Gastrocnemius medialis (tissue), 4 donors: Measurements from ENCODE around the gene DUSP8. TPM values are rescaled to one million over a fixed set of nuclear protein-coding genes. Genes with fewer than 3 reads are reported as not detected.

Experiments used
- ATAC-seq, 2 donors: fragments of 150-250 bp; one replicate each; pipeline ENCODE4 v1.9.1; 2016
- DNase-seq, 2 donors: peaks; one replicate each; pipeline ENCODE4 v3.0.0-alpha.2; 2019
- H3K27ac ChIP-seq, 4 donors: fragments of 200-600 bp; sonication (generic); 1 replicate in 1 of 4; 2 replicates in 3 of 4; pipeline ENCODE4 v1.5.1; 2016 to 2018; ENCODE audit warnings: mild to moderate bottlenecking in 2 of 4, moderate library complexity in 1 of 4
- H3K27me3 ChIP-seq, 3 donors: fragments of 200-600 bp; sonication (generic) in 2 of 3; 1 replicate in 1 of 3; 2 replicates in 2 of 3; pipeline versions ENCODE4 v1.5.1 to v1.6.0; 2016 to 2019; ENCODE audit warnings: mild to moderate bottlenecking in 1 of 3, moderate library complexity in 1 of 3
- H3K36me3 ChIP-seq, 2 donors: fragments of 200-600 bp; sonication (generic) in 1 of 2; one replicate each; pipeline ENCODE4 v1.5.1; 2017 to 2018
- H3K4me1 ChIP-seq, 2 donors: fragments of 200-600 bp; sonication (generic) in 1 of 2; one replicate each; pipeline ENCODE4 v1.5.1; 2016 to 2017; ENCODE audit warnings: mild to moderate bottlenecking in 2 of 2
- H3K4me3 ChIP-seq, 4 donors: fragments of 200-600 bp; sonication (generic) in 3 of 4; 1 replicate in 1 of 4; 2 replicates in 3 of 4; pipeline ENCODE4 v1.5.1; 2016 to 2019; ENCODE audit warnings: mild to moderate bottlenecking in 2 of 4
- H3K9me3 ChIP-seq, 3 donors: fragments of 200-600 bp; sonication (generic) in 2 of 3; 1 replicate in 1 of 3; 2 replicates in 2 of 3; pipeline ENCODE4 v1.5.1; 2016 to 2019
- CTCF ChIP-seq, 5 experiments: fragments of 450-650 bp in 3 of 5; fragments of 200-600 bp in 2 of 5; sonication (generic) in 2 of 5; IDR thresholded peaks in 4 of 5; conservative IDR thresholded peaks in 1 of 5; 1 replicate in 4 of 5; 2 replicates in 1 of 5; pipeline ENCODE4 v1.5.1; 2016 to 2019; ENCODE audit warnings: antibody characterized with exemption in 5 of 5, mild to moderate bottlenecking in 3 of 5, moderate library complexity in 3 of 5
- POLR2A ChIP-seq, 2 donors: fragments of 450-650 bp; IDR thresholded peaks; one replicate each; pipeline ENCODE4 v1.6.1; 2017; ENCODE audit warnings: antibody characterized with exemption in 2 of 2, mild to moderate bottlenecking in 2 of 2, moderate library complexity in 2 of 2
- in situ Hi-C, 4 donors: fragments of 200-750 bp; cut with MboI; loops; one replicate each; pipeline versions ENCODE4 v1.15.0 to v1.8.0; 2017; ENCODE audit warnings: low sequenced_read_pairs in 4 of 4
- intact Hi-C: fragments of 100-400 bp; cut with DNase I; formaldehyde crosslinking; loops from one replicate; pipeline ENCODE4 v1.15.1; 2023; ENCODE audit warnings: low total_unique reads
- total RNA-seq, 4 donors: library from RNA; depleted of rRNA; stranded (reverse); fragments of >200 nt; gene quantifications; one replicate each; pipeline versions ENCODE4 v1.1.0 to v1.2.3, GENCODE V29; 2016

The DUSP8 gene
- total RNA-seq, 4 donors from 2014 or later = 2.6 to 25.9 (median 6.3) TPM

GRCh38 chr11:1540074-1540473 is 32.0 kb downstream of the DUSP8 start:
- no peak for TF ChIP-seq POLR2A (IDR thresholded peaks at IDR 0.05)
- TF ChIP-seq CTCF (IDR thresholded peaks at IDR 0.05 in 4 of 5, conservative IDR thresholded peaks at IDR 0.05 in 1 of 5) = no peak
- Histone ChIP-seq H3K27me3 (no peaks in the 10 kb centered on the region), H3K9me3 (no peaks in the 10 kb centered on the region), H3K4me1 (peaks cover 18 to 20% of the 10 kb centered on the region in 2 donors), H3K27ac (no peak overlapping the region), H3K4me3 (no peak overlapping the region), H3K36me3 (no peaks in the 10 kb centered on the region)
- intact Hi-C loops (no loop called here), in situ Hi-C loops (no loop called here)
- no peak for ATAC-seq
- DNase-seq = no peak

- Histone ChIP-seq H3K9me3 (no peaks in the 10 kb centered on the region), H3K27me3 (no peaks in the 10 kb centered on the region), H3K4me3 (no peak overlapping the region), H3K27ac (no peak overlapping the region), H3K4me1 (peaks cover 34 to 39% of the 10 kb centered on the region in 2 donors), H3K36me3 (no peaks in the 10 kb centered on the region)
- intact Hi-C loops = loop anchor here (10.0 kb wide), 1 partner anchor 203 kb away; no protein-coding TSS in a partner anchor
- no peak for TF ChIP-seq POLR2A (IDR thresholded peaks at IDR 0.05)
- no peak for TF ChIP-seq CTCF (IDR thresholded peaks at IDR 0.05 in 4 of 5, conservative IDR thresholded peaks at IDR 0.05 in 1 of 5)
- DNase-seq (no peak), ATAC-seq (no peak)
- in situ Hi-C loops = loop anchor here in 1 of 4 donors (5.0 kb wide), 1 partner anchor 39 kb away; no protein-coding TSS in a partner anchor
These were observed 33.9 kb downstream of the DUSP8 start for GRCh38 chr11:1538153-1538552.

GRCh38 chr11:1536065-1536843 is 35.8 kb downstream of the DUSP8 start:
- no peak overlapping the region for H3K4me3 ChIP-seq
- TF ChIP-seq POLR2A (IDR thresholded peaks at IDR 0.05) = no peak
- no peaks in the 10 kb centered on the region for H3K36me3 ChIP-seq
- in situ Hi-C loops (loop anchor here in 1 of 4 donors (5.0 kb wide), 1 partner anchor 41 kb away; no protein-coding TSS in a partner anchor), intact Hi-C loops (loop anchor here (10.0 kb wide), 1 partner anchor 201 kb away; no protein-coding TSS in a partner anchor)
- no peak for ATAC-seq
- H3K9me3 ChIP-seq = no peaks in the 10 kb centered on the region
- peak overlapping the region in 3 of 4 donors; percentile 6 to 95 (median 32) for H3K27ac ChIP-seq
- H3K4me1 ChIP-seq = peaks cover 53 to 58% of the 10 kb centered on the region in 2 donors
- no peak for DNase-seq
- no peaks in the 10 kb centered on the region for H3K27me3 ChIP-seq

- no peaks in the 10 kb centered on the region for H3K36me3 ChIP-seq
- intact Hi-C loops = loop anchor here (10.0 kb wide), 1 partner anchor 200 kb away; no protein-coding TSS in a partner anchor
- no peaks in the 10 kb centered on the region for H3K9me3 ChIP-seq
- in situ Hi-C loops = loop anchor here in 1 of 4 donors (5.0 kb wide), 1 partner anchor 43 kb away; no protein-coding TSS in a partner anchor
- H3K4me3 ChIP-seq = no peak overlapping the region
- no peaks in the 10 kb centered on the region for H3K27me3 ChIP-seq
- no peak for ATAC-seq
- TF ChIP-seq POLR2A (IDR thresholded peaks at IDR 0.05) (no peak), CTCF (IDR thresholded peaks at IDR 0.05 in 4 of 5, conservative IDR thresholded peaks at IDR 0.05 in 1 of 5) (no peak)
- peak overlapping the region; percentile 56 to 95 (median 85) for H3K27ac ChIP-seq
- peak; percentile 34 to 59 for DNase-seq
- peaks cover 67 to 74% of the 10 kb centered on the region in 2 donors for H3K4me1 ChIP-seq
These were observed 37.4 kb downstream of the DUSP8 start for GRCh38 chr11:1534682-1535081.

- no peak overlapping the region for H3K4me3 ChIP-seq
- H3K9me3 ChIP-seq = no peaks in the 10 kb centered on the region
- H3K36me3 ChIP-seq = no peaks in the 10 kb centered on the region
- no peaks in the 10 kb centered on the region for H3K27me3 ChIP-seq
- intact Hi-C loops = loop anchor here (10.0 kb wide), 1 partner anchor 199 kb away; no protein-coding TSS in a partner anchor
- H3K27ac ChIP-seq = peak overlapping the region; percentile 56 to 95 (median 85)
- DNase-seq (no peak), ATAC-seq (no peak)
- in situ Hi-C loops = no loop called here
- no peak for TF ChIP-seq POLR2A (IDR thresholded peaks at IDR 0.05)
- TF ChIP-seq CTCF (IDR thresholded peaks at IDR 0.05 in 4 of 5, conservative IDR thresholded peaks at IDR 0.05 in 1 of 5) = no peak
- H3K4me1 ChIP-seq = peaks cover 70 to 79% of the 10 kb centered on the region in 2 donors
These were observed 37.9 kb downstream of the DUSP8 start for GRCh38 chr11:1534171-1534570.
